Measurements from ENCODE around the gene B4GALT6. TPM values are rescaled to one million over a fixed set of nuclear protein-coding genes. Genes with fewer than 3 reads are reported as not detected.
A peak's percentile ranks its signal among the peaks of the same experiment; 100 is the strongest.
"Not testable (repeated sequence)": the region's sequence is repeated elsewhere in the genome, so short reads cannot be mapped to it uniquely, and the experiment has no call there.

B4GALT6 gene, protein sequence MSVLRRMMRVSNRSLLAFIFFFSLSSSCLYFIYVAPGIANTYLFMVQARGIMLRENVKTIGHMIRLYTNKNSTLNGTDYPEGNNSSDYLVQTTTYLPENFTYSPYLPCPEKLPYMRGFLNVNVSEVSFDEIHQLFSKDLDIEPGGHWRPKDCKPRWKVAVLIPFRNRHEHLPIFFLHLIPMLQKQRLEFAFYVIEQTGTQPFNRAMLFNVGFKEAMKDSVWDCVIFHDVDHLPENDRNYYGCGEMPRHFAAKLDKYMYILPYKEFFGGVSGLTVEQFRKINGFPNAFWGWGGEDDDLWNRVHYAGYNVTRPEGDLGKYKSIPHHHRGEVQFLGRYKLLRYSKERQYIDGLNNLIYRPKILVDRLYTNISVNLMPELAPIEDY
- total RNA-seq, result 1 to 10 TPM; 2.6 to 3.3 TPM

DNA sequence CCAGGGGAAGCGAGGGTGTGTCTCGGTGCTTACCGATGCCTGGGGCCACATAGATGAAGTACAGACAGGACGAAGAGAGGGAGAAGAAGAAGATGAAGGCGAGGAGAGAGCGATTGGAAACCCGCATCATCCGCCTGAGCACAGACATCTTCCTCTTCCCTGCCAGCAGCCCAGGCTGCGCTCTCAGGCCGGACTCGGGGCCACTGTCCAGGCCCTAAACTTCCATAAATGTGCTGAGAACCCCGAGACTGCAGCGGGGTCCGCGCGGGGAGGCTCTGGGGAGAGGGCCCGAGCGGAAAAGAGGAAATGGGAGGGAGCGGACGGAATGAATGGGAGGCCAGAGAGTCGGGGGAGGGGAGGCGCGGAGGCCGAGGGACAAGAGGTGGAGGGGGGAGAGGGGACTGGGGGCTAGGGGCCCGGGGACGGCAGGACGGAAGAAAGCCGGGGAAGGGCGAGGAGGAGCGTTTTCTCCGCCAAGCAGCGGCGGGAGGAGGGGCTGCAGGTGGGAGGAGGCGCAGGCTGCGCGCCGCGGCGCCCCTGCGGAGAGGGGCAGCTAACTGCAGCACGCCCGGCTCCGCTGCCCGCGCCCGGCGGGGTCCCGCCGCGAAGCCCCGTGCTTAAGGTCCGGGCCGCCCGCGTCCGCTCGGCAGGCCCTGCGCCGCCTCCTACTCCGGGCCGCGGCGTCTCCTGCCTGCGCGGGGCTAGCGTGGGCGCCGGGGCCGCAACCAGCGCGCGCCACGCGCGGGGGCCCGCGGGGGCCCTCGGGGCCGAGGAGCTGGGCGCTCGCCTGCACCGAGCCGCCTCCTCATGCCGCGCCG is at the start of gene B4GALT6:
Gene B4GALT6, minus strand, starts transcription at position 303 of the 818 bp plus-strand sequence. Its CDS starts 155 bp downstream, at position 148.
- ChIA-PET POLR2A (interaction anchor here (0.6 kb wide), 1 partner anchor 378 kb away, joined by 3 read pairs; no protein-coding TSS in a partner anchor), CTCF (interaction anchor here (1.1 to 2.3 kb wide), 2 partner anchors 9 to 26 kb away, joined by 3 to 8 read pairs; no protein-coding TSS in a partner anchor)
- no peaks in the 10 kb centered on the region for H3K36me3 Mint-ChIP-seq
- H3K4me3 Mint-ChIP-seq, result peak within 1 kb of the TSS; percentile 79
- peaks cover 24% of the 10 kb centered on the region for H3K4me1 Mint-ChIP-seq (ENCODE audit: low read depth)
- peak within 1 kb of the TSS; percentile 45 for H3K27ac Mint-ChIP-seq
- peaks cover 43% of the 10 kb centered on the region for H3K27me3 Mint-ChIP-seq
- DNase-seq, result peak; percentile 34
- intact Hi-C loops (cut with micrococcal nuclease), result loop anchor here (1.0 to 10.0 kb wide), 6 partner anchors 25 to 410 kb away; partner anchors contain the start of genes DSG2, RNF138 and TRAPPC8
- no peaks in the 10 kb centered on the region for H3K9me3 Mint-ChIP-seq

DNA sequence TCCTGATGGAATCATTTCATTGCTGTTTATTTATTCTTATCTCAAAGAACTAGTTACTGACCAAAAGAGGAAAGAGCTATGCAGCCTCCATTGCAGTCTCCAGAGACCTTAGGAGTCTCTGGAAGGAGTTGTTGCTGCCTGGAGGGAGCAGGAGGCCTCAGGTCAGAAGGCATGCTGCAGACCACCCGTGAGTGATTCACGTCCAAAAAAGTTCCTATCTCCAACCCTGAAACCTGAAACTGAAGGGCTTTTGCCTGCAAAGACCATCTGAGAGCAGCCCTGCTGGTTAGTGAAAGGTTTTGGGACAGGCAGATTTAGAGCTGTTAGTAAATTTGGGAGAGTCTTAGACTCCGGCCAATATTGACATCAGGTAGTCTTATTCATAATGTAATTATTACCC is 47.2 kb upstream of the B4GALT6 start:
- CTCF ChIA-PET, result interaction anchor here (0.6 to 4.8 kb wide), 2 partner anchors 9 to 175 kb away, joined by 4 to 27 read pairs; no protein-coding TSS in a partner anchor
- POLR2A ChIA-PET, result no interaction called here

DNA sequence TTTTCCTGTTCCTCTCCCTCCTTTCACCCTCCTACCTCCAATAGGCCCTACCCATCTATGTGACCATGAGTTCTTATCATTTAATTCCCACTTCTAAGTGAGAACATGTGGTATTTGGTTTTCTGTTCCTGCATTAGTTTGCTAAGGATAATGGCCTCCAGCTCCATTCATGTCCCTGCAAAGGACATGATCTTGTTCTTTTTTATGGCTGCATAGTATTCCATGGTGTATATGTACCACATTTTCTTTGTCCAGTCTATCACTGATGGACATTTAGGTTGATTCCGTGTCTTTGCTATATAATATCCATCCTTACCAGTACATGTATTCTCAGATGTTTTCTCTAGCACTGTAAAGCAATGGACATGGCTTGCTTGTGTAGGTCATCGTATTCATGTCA is 44.8 kb upstream of the B4GALT6 start:
- H3K4me3 Mint-ChIP-seq; H3K9me3 Mint-ChIP-seq; DNase-seq; CTCF ChIA-PET; POLR2A ChIA-PET; intact Hi-C loops (cut with micrococcal nuclease); H3K4me1 Mint-ChIP-seq (ENCODE audit: low read depth); H3K27ac Mint-ChIP-seq; H3K36me3 Mint-ChIP-seq: not testable (repeated sequence)
- peaks cover 16% of the 10 kb centered on the region for H3K27me3 Mint-ChIP-seq

More for the DNA sequence above, 47.2 kb upstream of the B4GALT6 start:
- Mint-ChIP-seq H3K27me3 (peaks cover 9% of the 10 kb centered on the region), H3K4me1 (ENCODE audit: low read depth) (no peaks in the 10 kb centered on the region), H3K36me3 (no peaks in the 10 kb centered on the region), H3K9me3 (peaks cover 5% of the 10 kb centered on the region), H3K4me3 (no peak overlapping the region), H3K27ac (no peak overlapping the region)
- intact Hi-C loops (cut with micrococcal nuclease), result no loop called here
- no peak for DNase-seq

DNA sequence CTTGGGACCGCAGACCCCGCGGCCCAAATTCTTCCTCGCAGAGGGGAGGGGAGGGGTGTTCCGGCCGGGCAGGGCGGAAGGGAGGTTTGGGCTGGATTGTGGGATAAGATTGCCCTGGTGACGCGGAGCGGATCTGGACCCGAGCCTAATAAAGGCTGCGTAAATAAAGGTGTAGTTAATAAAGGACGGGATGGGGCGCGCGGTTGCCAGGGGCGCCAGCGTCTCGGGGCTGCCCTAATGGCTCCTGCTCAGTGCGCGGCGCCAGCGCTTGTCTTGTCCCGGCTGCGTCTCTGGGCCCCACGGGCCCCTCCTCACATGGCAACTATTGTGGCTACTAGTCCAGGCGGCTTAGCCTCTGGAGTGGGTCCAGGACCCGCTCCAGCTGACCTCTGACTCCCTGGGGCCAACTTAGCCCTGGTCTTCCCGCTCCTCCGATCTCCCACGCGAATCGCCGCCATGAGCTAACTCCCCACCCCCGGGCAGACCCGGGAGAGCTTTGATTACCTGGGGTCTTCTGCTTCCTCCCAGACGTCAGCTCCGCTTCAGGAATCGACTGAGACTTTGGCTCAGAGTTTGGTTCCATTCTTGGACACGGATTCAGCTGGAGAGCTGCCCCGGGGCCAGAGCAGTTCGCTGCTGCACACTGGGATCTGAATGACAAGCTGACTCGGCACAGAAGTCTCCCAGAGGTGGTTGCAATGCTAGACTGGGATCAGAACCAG is 39.8 kb upstream of the B4GALT6 start:
- H3K4me1 Mint-ChIP-seq (ENCODE audit: low read depth), result peaks cover 5% of the 10 kb centered on the region
- H3K27ac Mint-ChIP-seq, result no peak overlapping the region
- intact Hi-C loops (cut with micrococcal nuclease), result loop anchor here (2.0 kb wide), 1 partner anchor 65 kb away; no protein-coding TSS in a partner anchor
- ChIA-PET POLR2A (no interaction called here), CTCF (interaction anchor here (1.1 to 8.9 kb wide), 9 partner anchors 8 to 174 kb away, joined by 3 to 186 read pairs (median 4); no protein-coding TSS in a partner anchor)
- no peak for DNase-seq
- no peaks in the 10 kb centered on the region for H3K36me3 Mint-ChIP-seq
- H3K9me3 Mint-ChIP-seq, result peaks cover 9% of the 10 kb centered on the region
- peaks cover 21% of the 10 kb centered on the region for H3K27me3 Mint-ChIP-seq
- peak overlapping the region; percentile 53 for H3K4me3 Mint-ChIP-seq

DNA sequence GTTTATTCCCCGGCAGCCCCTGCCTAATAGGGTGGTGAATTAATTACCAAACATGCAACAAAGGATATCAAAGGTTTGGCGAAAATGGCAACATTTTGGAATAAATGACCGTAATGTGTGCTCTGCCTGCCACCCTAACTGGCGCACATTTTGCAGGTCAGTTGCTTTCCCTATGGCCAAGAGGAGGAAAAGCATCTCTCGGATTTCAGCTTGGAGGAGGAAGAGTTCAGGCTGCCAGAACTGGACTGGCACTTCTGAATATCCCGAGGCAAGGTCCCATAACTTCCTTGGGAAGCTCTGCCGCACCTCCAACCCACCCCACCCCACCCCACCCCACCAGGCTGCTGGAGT is 39.2 kb upstream of the B4GALT6 start:
- Mint-ChIP-seq H3K27me3 (peaks cover 20% of the 10 kb centered on the region), H3K4me3 (no peak overlapping the region), H3K27ac (no peak overlapping the region), H3K36me3 (no peaks in the 10 kb centered on the region), H3K4me1 (ENCODE audit: low read depth) (peaks cover 5% of the 10 kb centered on the region), H3K9me3 (peaks cover 11% of the 10 kb centered on the region)
- intact Hi-C loops (cut with micrococcal nuclease), result loop anchor here (2.0 kb wide), 1 partner anchor 65 kb away; no protein-coding TSS in a partner anchor
- DNase-seq, result no peak
- ChIA-PET POLR2A (no interaction called here), CTCF (interaction anchor here (0.8 to 8.9 kb wide), 15 partner anchors 9 to 254 kb away, joined by 3 to 186 read pairs (median 3); no protein-coding TSS in a partner anchor)

DNA sequence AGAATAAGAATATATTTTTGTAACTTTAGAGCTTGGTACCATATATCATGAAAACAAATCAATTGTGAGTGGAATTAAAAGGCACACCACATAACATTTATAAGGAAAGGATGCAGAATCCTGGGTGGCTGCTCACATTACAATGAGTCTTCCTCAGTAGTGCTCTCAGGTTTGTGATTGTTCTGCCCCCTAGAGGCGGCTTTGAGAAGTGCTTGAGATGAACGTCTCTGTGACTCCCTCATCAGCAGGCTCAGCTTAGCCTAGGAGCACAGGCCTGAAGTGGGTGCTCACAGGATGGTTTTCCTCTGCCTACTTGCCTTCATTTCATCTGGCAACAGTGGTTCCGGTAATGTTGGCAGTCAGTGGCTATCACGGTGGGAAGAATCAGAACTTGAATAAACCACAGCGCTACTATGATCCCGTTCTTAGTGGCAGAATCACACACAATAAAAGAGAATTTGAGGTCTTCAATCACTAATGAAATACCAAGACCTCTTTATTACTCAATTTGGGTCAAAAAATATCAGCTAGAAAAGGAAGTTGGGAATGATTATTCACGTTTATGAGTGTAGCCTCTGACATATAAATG is 38.1 kb upstream of the B4GALT6 start:
- ChIA-PET CTCF (interaction anchor here (0.6 to 8.9 kb wide), 28 partner anchors 10 to 255 kb away, joined by 3 to 186 read pairs (median 4); no protein-coding TSS in a partner anchor), POLR2A (no interaction called here)
- no peak overlapping the region for H3K27ac Mint-ChIP-seq
- no peak overlapping the region for H3K4me3 Mint-ChIP-seq
- intact Hi-C loops (cut with micrococcal nuclease), result loop anchor here (1.0 to 2.0 kb wide), 2 partner anchors 64 to 166 kb away; no protein-coding TSS in a partner anchor
- DNase-seq, result peak; percentile 87
- peaks cover 5% of the 10 kb centered on the region for H3K4me1 Mint-ChIP-seq (ENCODE audit: low read depth)
- H3K36me3 Mint-ChIP-seq, result no peaks in the 10 kb centered on the region
- H3K9me3 Mint-ChIP-seq, result peaks cover 11% of the 10 kb centered on the region
- peaks cover 20% of the 10 kb centered on the region for H3K27me3 Mint-ChIP-seq

DNA sequence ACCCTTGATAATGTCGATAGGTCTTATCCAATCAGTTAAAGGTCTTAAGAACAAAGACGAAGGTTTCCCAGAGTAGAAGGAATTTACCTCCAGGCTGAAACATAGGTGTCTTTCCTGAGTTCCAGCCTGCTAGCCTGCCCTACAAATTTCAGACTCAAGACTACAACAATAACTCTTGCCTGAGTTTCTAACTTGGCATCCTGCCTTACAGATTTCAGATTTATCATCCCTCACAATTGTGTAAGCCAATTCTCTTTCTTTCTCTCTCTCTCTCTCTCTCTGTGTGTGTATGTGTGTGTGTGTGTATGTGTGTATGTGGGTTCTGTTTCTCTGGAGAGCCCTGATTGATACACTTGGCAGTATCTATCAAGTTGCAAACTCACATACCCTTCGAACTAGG is 37.2 kb upstream of the B4GALT6 start:
- ChIA-PET POLR2A (no interaction called here), CTCF (interaction anchor here (0.6 to 8.9 kb wide), 17 partner anchors 11 to 176 kb away, joined by 3 to 186 read pairs (median 5); no protein-coding TSS in a partner anchor)
- Mint-ChIP-seq H3K9me3 (peaks cover 11% of the 10 kb centered on the region), H3K4me1 (ENCODE audit: low read depth) (peaks cover 5% of the 10 kb centered on the region), H3K27ac (no peak overlapping the region), H3K27me3 (peaks cover 16% of the 10 kb centered on the region), H3K4me3 (no peak overlapping the region), H3K36me3 (no peaks in the 10 kb centered on the region)
- intact Hi-C loops (cut with micrococcal nuclease), result no loop called here
- no peak for DNase-seq

DNA sequence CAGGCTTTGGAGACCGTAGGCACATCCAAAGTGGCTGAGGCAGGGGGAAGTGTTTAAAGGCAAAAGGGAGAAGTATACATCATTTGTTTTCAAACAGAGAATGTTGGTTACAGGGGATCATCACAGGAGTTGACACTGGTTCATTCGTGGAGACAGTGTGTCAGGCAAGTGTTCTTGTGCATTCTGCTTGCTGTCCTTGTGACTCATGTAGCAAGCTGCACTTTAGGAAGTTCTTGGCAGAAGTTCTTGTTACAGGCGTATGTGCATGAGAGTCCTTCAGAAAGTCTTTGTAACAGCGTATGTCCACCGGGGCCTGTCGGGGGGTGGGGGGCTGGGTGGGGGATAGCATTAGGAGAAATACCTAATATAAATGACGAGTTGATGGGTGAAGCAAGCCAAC is 36.5 kb upstream of the B4GALT6 start:
- Mint-ChIP-seq H3K9me3 (peaks cover 11% of the 10 kb centered on the region), H3K4me3 (no peak overlapping the region), H3K27me3 (peaks cover 16% of the 10 kb centered on the region), H3K4me1 (ENCODE audit: low read depth) (peaks cover 5% of the 10 kb centered on the region), H3K27ac (no peak overlapping the region), H3K36me3 (no peaks in the 10 kb centered on the region)
- intact Hi-C loops (cut with micrococcal nuclease), result no loop called here
- ChIA-PET POLR2A (no interaction called here), CTCF (interaction anchor here (4.6 to 8.9 kb wide), 2 partner anchors 11 to 161 kb away, joined by 27 to 186 read pairs; no protein-coding TSS in a partner anchor)
- DNase-seq, result no peak

DNA sequence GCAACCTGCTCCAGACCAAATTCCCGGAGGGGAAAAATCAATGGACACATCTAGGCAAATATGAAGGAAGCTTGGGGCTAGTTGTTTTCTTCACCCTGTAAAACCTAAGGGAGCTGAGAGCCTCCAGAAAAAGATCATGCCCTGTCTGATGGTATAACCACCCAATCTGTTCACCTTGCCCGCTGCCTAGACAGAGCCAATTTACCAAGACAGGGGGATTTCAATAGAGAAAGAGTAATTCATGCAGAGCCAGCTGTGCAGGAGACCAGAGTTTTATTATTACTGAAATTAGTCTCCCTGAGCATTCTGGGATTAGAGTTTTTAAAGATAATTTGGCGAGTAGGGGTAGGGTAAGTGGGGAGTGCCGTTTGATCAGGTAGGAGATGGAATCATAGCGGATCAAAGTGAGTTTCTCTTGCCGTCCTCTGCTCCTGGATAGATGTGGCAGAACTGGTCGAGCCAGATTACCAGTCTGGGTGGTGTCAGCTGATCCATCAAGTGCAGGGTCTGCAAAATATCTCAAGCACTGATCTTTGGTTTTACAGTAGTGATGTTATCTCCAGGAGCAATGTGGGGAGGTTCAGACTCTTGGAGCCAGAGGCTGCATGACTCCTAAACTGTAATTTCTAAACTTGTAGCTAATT is 35.1 kb upstream of the B4GALT6 start:
- ChIA-PET CTCF (interaction anchor here (8.9 kb wide), 1 partner anchor 160 kb away, joined by 186 read pairs; no protein-coding TSS in a partner anchor), POLR2A (no interaction called here)
- Mint-ChIP-seq H3K27me3 (peaks cover 12% of the 10 kb centered on the region), H3K36me3 (no peaks in the 10 kb centered on the region), H3K9me3 (peaks cover 11% of the 10 kb centered on the region), H3K27ac (no peak overlapping the region), H3K4me1 (ENCODE audit: low read depth) (peaks cover 4% of the 10 kb centered on the region), H3K4me3 (no peak overlapping the region)
- intact Hi-C loops (cut with micrococcal nuclease), result no loop called here
- no peak for DNase-seq

DNA sequence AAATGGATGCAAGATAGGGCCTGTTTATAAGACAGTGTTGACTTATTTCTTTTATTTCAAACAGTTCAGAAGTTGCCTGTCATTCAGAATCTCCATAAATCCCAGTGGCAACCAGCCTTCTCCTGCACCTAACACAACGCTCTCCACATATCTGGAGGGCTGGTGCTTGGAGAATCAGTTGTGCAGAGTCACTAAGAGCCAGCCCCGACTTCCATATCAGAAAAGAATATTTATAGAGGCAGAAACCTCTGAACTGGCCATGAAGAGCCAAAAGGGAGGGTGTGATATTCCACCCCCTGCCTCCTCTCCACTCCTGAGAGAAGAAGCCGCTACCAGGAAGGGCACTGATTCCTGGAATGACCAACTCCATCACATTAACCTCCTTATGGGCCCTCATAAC is 34.0 kb upstream of the B4GALT6 start:
- ChIA-PET CTCF (interaction anchor here (8.9 kb wide), 1 partner anchor 159 kb away, joined by 186 read pairs; no protein-coding TSS in a partner anchor), POLR2A (no interaction called here)

DNA sequence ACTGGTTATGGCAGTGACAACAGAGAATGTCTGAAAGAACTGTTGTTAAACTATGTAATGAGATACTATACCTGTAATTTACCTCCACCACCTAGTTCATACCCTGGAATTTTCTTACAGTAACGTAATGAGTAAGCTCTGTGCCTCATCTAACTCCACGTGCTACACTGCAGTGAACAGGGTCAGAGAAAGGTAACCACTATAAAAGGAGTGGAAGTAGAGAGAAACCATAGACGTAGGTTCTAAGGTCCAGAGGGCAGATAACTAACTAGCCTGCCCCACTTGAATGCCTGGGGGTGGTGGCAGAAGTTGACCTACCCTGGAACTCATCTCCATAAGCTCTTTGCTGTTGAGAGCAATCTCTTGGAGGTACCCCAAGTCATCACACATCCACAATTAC is 32.0 kb upstream of the B4GALT6 start:
- H3K36me3 Mint-ChIP-seq, result no peaks in the 10 kb centered on the region
- H3K9me3 Mint-ChIP-seq, result peaks cover 11% of the 10 kb centered on the region
- intact Hi-C loops (cut with micrococcal nuclease), result no loop called here
- H3K27me3 Mint-ChIP-seq, result no peaks in the 10 kb centered on the region
- H3K4me3 Mint-ChIP-seq, result no peak overlapping the region
- ChIA-PET POLR2A (no interaction called here), CTCF (no interaction called here)
- H3K4me1 Mint-ChIP-seq (ENCODE audit: low read depth), result no peaks in the 10 kb centered on the region
- DNase-seq, result no peak
- H3K27ac Mint-ChIP-seq, result no peak overlapping the region

More for the DNA sequence above, 34.0 kb upstream of the B4GALT6 start:
- peaks cover 11% of the 10 kb centered on the region for H3K9me3 Mint-ChIP-seq
- intact Hi-C loops (cut with micrococcal nuclease), result no loop called here
- no peaks in the 10 kb centered on the region for H3K36me3 Mint-ChIP-seq
- peaks cover 3% of the 10 kb centered on the region for H3K27me3 Mint-ChIP-seq
- no peak overlapping the region for H3K4me3 Mint-ChIP-seq
- H3K4me1 Mint-ChIP-seq (ENCODE audit: low read depth), result no peaks in the 10 kb centered on the region
- no peak overlapping the region for H3K27ac Mint-ChIP-seq
- no peak for DNase-seq

Measured in activated CD4-positive, alpha-beta memory T cell treated with anti-CD3 and anti-CD28 coated beads for 36 hours (primary cell).